ENCODE data around the gene AOPEP. TPM values are rescaled to one million over a fixed set of nuclear protein-coding genes. Genes with fewer than 3 reads are reported as not detected.

AOPEP gene
- total and polyA plus RNA-seq, 2 of the 13 experiments (the other 11 are each of a cell fraction or from before 2014, with no cell fraction given) = 22.2 to 41.6 TPM

DNA sequence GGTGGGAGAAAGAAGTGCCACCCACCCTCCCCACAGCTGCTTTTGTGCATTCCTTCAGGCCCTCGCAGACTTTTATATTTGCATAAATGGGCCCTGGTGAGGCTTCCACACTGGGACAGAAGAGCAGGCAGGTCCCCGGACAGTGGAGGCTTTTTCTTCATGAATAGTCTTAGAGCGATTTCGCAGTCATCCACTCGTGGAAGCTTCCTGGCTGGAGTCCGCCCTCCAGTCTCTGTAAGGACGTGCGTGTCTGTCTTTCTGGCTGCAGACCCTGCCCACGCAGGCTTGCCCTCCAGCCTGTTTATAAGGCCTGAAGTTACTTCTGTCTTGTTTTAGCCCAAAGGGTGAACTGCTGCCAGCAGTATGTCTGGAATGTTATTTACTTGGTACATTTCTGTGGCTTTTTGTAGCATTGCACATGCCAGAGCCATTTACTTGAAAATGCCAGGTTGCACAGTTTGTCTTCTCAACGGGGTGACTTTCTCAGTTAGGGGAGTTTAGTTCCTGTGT lies 195.7 kb downstream of the AOPEP start (continued):
- no peak for TF ChIP-seq ZFY (CRISPR knock-in tag; IDR thresholded peaks at IDR 0.05)
- TF ChIP-seq ZNF225 (CRISPR knock-in tag; IDR thresholded peaks at IDR 0.05) = no peak
- TF ChIP-seq KMT2B (CRISPR knock-in tag; IDR thresholded peaks at IDR 0.05) = no peak
- TF ChIP-seq ZFP90 (CRISPR knock-in tag; IDR thresholded peaks at IDR 0.05; ENCODE audit: borderline replicate concordance) = no peak
- TF ChIP-seq NR2F6 (IDR thresholded peaks at IDR 0.05) = no peak
- peak; percentile 66 for TF ChIP-seq NR2F6 (CRISPR knock-in tag; IDR thresholded peaks at IDR 0.05)
- no peak for TF ChIP-seq ARNT2 (CRISPR knock-in tag; IDR thresholded peaks at IDR 0.05; ENCODE audit: low read depth)
- TF ChIP-seq, protein P1, sequence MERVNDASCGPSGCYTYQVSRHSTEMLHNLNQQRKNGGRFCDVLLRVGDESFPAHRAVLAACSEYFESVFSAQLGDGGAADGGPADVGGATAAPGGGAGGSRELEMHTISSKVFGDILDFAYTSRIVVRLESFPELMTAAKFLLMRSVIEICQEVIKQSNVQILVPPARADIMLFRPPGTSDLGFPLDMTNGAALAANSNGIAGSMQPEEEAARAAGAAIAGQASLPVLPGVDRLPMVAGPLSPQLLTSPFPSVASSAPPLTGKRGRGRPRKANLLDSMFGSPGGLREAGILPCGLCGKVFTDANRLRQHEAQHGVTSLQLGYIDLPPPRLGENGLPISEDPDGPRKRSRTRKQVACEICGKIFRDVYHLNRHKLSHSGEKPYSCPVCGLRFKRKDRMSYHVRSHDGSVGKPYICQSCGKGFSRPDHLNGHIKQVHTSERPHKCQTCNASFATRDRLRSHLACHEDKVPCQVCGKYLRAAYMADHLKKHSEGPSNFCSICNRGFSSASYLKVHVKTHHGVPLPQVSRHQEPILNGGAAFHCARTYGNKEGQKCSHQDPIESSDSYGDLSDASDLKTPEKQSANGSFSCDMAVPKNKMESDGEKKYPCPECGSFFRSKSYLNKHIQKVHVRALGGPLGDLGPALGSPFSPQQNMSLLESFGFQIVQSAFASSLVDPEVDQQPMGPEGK (CRISPR knock-in tag; IDR thresholded peaks at IDR 0.05) = no peak
- TF ChIP-seq, protein P2, sequence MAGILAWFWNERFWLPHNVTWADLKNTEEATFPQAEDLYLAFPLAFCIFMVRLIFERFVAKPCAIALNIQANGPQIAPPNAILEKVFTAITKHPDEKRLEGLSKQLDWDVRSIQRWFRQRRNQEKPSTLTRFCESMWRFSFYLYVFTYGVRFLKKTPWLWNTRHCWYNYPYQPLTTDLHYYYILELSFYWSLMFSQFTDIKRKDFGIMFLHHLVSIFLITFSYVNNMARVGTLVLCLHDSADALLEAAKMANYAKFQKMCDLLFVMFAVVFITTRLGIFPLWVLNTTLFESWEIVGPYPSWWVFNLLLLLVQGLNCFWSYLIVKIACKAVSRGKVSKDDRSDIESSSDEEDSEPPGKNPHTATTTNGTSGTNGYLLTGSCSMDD (CRISPR knock-in tag; IDR thresholded peaks at IDR 0.05) = no peak
- TF ChIP-seq, protein P3, sequence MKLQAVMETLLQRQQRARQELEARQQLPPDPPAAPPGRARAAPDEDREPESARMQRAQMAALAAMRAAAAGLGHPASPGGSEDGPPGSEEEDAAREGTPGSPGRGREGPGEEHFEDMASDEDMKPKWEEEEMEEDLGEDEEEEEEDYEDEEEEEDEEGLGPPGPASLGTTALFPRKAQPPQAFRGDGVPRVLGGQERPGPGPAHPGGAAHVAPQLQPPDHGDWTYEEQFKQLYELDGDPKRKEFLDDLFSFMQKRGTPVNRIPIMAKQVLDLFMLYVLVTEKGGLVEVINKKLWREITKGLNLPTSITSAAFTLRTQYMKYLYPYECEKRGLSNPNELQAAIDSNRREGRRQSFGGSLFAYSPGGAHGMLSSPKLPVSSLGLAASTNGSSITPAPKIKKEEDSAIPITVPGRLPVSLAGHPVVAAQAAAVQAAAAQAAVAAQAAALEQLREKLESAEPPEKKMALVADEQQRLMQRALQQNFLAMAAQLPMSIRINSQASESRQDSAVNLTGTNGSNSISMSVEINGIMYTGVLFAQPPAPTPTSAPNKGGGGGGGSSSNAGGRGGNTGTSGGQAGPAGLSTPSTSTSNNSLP (IDR thresholded peaks at IDR 0.05; ENCODE audit: low read depth, low read length) = no peak
- peak; percentile 60; the same call in 1 of the 2 replicates for TF ChIP-seq NFKBIZ (CRISPR knock-in tag; IDR thresholded peaks at IDR 0.05)
- TF ChIP-seq ZC3H4 (CRISPR knock-in tag; IDR thresholded peaks at IDR 0.05; ENCODE audit: borderline replicate concordance) = no peak
- peak; percentile 71 for TF ChIP-seq KAT8 (CRISPR knock-in tag; IDR thresholded peaks at IDR 0.05)
- TF ChIP-seq TARDBP (CRISPR knock-in tag; IDR thresholded peaks at IDR 0.05) = no peak
- no peak for TF ChIP-seq AGO1 (IDR thresholded peaks at IDR 0.05; ENCODE audit: low read depth, low read length, poor library complexity, severe bottlenecking)
- TF ChIP-seq, protein P4, sequence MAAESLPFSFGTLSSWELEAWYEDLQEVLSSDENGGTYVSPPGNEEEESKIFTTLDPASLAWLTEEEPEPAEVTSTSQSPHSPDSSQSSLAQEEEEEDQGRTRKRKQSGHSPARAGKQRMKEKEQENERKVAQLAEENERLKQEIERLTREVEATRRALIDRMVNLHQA (CRISPR knock-in tag; IDR thresholded peaks at IDR 0.05) = no peak
- TF ChIP-seq, protein P5, sequence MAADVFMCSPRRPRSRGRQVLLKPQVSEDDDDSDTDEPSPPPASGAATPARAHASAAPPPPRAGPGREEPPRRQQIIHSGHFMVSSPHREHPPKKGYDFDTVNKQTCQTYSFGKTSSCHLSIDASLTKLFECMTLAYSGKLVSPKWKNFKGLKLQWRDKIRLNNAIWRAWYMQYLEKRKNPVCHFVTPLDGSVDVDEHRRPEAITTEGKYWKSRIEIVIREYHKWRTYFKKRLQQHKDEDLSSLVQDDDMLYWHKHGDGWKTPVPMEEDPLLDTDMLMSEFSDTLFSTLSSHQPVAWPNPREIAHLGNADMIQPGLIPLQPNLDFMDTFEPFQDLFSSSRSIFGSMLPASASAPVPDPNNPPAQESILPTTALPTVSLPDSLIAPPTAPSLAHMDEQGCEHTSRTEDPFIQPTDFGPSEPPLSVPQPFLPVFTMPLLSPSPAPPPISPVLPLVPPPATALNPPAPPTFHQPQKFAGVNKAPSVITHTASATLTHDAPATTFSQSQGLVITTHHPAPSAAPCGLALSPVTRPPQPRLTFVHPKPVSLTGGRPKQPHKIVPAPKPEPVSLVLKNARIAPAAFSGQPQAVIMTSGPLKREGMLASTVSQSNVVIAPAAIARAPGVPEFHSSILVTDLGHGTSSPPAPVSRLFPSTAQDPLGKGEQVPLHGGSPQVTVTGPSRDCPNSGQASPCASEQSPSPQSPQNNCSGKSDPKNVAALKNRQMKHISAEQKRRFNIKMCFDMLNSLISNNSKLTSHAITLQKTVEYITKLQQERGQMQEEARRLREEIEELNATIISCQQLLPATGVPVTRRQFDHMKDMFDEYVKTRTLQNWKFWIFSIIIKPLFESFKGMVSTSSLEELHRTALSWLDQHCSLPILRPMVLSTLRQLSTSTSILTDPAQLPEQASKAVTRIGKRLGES (CRISPR knock-in tag; IDR thresholded peaks at IDR 0.05; ENCODE audit: borderline replicate concordance) = no peak
- TF ChIP-seq, protein P6, sequence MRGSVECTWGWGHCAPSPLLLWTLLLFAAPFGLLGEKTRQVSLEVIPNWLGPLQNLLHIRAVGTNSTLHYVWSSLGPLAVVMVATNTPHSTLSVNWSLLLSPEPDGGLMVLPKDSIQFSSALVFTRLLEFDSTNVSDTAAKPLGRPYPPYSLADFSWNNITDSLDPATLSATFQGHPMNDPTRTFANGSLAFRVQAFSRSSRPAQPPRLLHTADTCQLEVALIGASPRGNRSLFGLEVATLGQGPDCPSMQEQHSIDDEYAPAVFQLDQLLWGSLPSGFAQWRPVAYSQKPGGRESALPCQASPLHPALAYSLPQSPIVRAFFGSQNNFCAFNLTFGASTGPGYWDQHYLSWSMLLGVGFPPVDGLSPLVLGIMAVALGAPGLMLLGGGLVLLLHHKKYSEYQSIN (CRISPR knock-in tag; IDR thresholded peaks at IDR 0.05; ENCODE audit: borderline replicate concordance) = no peak
- no peak; the same call in 1 of the 2 replicates for TF ChIP-seq ETV5 (CRISPR knock-in tag; IDR thresholded peaks at IDR 0.05; ENCODE audit: borderline replicate concordance)
- TF ChIP-seq RCOR2 (CRISPR knock-in tag; IDR thresholded peaks at IDR 0.05) = no peak; the same call in 1 of the 2 replicates
- TF ChIP-seq, protein P7, sequence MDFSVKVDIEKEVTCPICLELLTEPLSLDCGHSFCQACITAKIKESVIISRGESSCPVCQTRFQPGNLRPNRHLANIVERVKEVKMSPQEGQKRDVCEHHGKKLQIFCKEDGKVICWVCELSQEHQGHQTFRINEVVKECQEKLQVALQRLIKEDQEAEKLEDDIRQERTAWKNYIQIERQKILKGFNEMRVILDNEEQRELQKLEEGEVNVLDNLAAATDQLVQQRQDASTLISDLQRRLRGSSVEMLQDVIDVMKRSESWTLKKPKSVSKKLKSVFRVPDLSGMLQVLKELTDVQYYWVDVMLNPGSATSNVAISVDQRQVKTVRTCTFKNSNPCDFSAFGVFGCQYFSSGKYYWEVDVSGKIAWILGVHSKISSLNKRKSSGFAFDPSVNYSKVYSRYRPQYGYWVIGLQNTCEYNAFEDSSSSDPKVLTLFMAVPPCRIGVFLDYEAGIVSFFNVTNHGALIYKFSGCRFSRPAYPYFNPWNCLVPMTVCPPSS (IDR thresholded peaks at IDR 0.05) = no peak
